K562 (cell line): ENCODE results near the gene ACTR3C. TPM values are rescaled to one million over a fixed set of nuclear protein-coding genes. Genes with fewer than 3 reads are reported as not detected.

Experiments used
- AFF1 ChIP-seq, 2 experiments: fragments of 450-650 bp; IDR thresholded peaks; 2 replicates each; pipeline ENCODE4 v1.6.1; 2018; ENCODE audit warnings: mild to moderate bottlenecking in 2 of 2, low read depth in 1 of 2; ENCODE audit not compliant: partially characterized antibody in 2 of 2
- BCOR ChIP-seq: fragments of 450-650 bp; IDR thresholded peaks from 2 replicates; pipeline ENCODE4 v1.6.1; 2016
- CHD4 ChIP-seq: fragments of 200-600 bp; sonication (generic); IDR thresholded peaks from 3 replicates; pipeline ENCODE4 v1.6.1; 2012; ENCODE audit warnings: low read depth, mild to moderate bottlenecking, mixed read lengths, low read length, inconsistent platforms; ENCODE audit not compliant: insufficient read depth, insufficient replicate concordance, poor library complexity, severe bottlenecking
- EP300 ChIP-seq: IDR thresholded peaks from 2 replicates; pipeline ENCODE4 v1.6.1; 2012; ENCODE audit warnings: low read length, improper control_type of control experiment
- EZH2 ChIP-seq: IDR thresholded peaks from 2 replicates; pipeline ENCODE4 v1.6.1; 2012; ENCODE audit warnings: low read depth, mild to moderate bottlenecking, inconsistent platforms, low read length, borderline replicate concordance
- HDAC2 ChIP-seq: fragments of 450-650 bp; IDR thresholded peaks from 2 replicates; pipeline ENCODE4 v1.6.1; 2016; ENCODE audit warnings: mild to moderate bottlenecking
- HIVEP1 ChIP-seq: fragments of 250-450 bp; sonication (Bioruptor Pico); IDR thresholded peaks from 2 replicates; pipeline ENCODE4 v1.4.0; 2020; ENCODE audit warnings: mild to moderate bottlenecking
- HMBOX1 ChIP-seq: sonication (generic); IDR thresholded peaks from 2 replicates; pipeline ENCODE4 v1.6.1; 2016
- KHSRP ChIP-seq: fragments of 450-650 bp; IDR thresholded peaks from 2 replicates; pipeline ENCODE4 v1.6.1; 2017
- MEF2D ChIP-seq: conservative IDR thresholded peaks from 2 replicates; pipeline ENCODE4 v1.6.1; 2016; ENCODE audit warnings: low read depth, missing genetic modification characterization, missing compliant biosample characterization
- MIER1 ChIP-seq: fragments of 450-650 bp; IDR thresholded peaks from 2 replicates; pipeline ENCODE4 v1.6.1; 2016; ENCODE audit warnings: antibody characterized with exemption, mild to moderate bottlenecking, low read depth
- RAD21 ChIP-seq, 2 experiments: fragments of 250-450 bp in 1 of 2; fragments of 450-650 bp in 1 of 2; sonication (Bioruptor Pico) in 1 of 2; formaldehyde crosslinking in 1 of 2; IDR thresholded peaks in 1 of 2; conservative IDR thresholded peaks in 1 of 2; 2 replicates each; pipeline versions ENCODE4 v1.4.0 to v1.8.0; 2020 to 2022; ENCODE audit warnings: mild to moderate bottlenecking in 2 of 2, moderate library complexity in 1 of 2
- RBM15 ChIP-seq: fragments of 200-400 bp; formaldehyde crosslinking; IDR thresholded peaks from 2 replicates; pipeline ENCODE4 v1.6.1; 2018; ENCODE audit warnings: mild to moderate bottlenecking, low read length, moderate library complexity; ENCODE audit not compliant: insufficient read depth
- SIN3B ChIP-seq: fragments of 450-650 bp; IDR thresholded peaks from 2 replicates; pipeline ENCODE4 v1.6.1; 2017; ENCODE audit warnings: low read depth, mild to moderate bottlenecking, moderate library complexity
- STAG1 ChIP-seq: sonication (generic); formaldehyde crosslinking; IDR thresholded peaks from 2 replicates; pipeline ENCODE4 v1.5.0; 2020; ENCODE audit warnings: missing genetic modification reagents, borderline replicate concordance
- ZNF431 ChIP-seq: sonication (generic); formaldehyde crosslinking; IDR thresholded peaks from 2 replicates; pipeline ENCODE4 v1.8.0; 2022; ENCODE audit warnings: mild to moderate bottlenecking, missing genetic modification reagents
- ZNF76 ChIP-seq: fragments of 250-450 bp; sonication (Bioruptor Pico); IDR thresholded peaks from 2 replicates; pipeline ENCODE4 v1.4.0; 2020; ENCODE audit warnings: mild to moderate bottlenecking, moderate library complexity, borderline replicate concordance
- polyA plus RNA-seq, 8 experiments: library from polyadenylated mRNA; depleted of rRNA in 4 of 8; stranded (reverse) in 5 of 8; unstranded in 3 of 8; fragments of >200 nt; fragmentation: Nextera tagmentation in 2 of 8; fragmentation: Illumina TruSeq in 1 of 8; extraction: Ambion mirVana in 2 of 8; extraction: Trizol in 1 of 8; gene quantifications; 2 replicates each; pipeline versions ENCODE4 v1.2.1 to v1.2.3, GENCODE V29; 2011 to 2014; ENCODE audit warnings: inconsistent platforms in 1 of 8, missing spikeins in 1 of 8
- total RNA-seq, 7 experiments: library from RNA; depleted of rRNA in 6 of 7; stranded (reverse); fragments of >200 nt in 6 of 7; fragmentation: Illumina TruSeq in 2 of 7; extraction: Trizol in 2 of 7; gene quantifications; 2 replicates each; pipeline versions ENCODE4 v1.2.1 to v1.2.3, GENCODE V29; 2011 to 2021; ENCODE audit warnings: low replicate concordance in 1 of 7
- TF ChIP-seq, protein P1 (sequence below): sonication (generic); formaldehyde crosslinking; IDR thresholded peaks from 2 replicates; pipeline ENCODE4 v1.8.1; 2023; ENCODE audit warnings: missing genetic modification reagents, mild to moderate bottlenecking, borderline replicate concordance

ACTR3C gene
- total and polyA plus RNA-seq, 9 of the 15 experiments (the other 6 are each of a cell fraction or from before 2014, with no cell fraction given), result 9.0 to 35.4 (median 13.3) TPM

DNA sequence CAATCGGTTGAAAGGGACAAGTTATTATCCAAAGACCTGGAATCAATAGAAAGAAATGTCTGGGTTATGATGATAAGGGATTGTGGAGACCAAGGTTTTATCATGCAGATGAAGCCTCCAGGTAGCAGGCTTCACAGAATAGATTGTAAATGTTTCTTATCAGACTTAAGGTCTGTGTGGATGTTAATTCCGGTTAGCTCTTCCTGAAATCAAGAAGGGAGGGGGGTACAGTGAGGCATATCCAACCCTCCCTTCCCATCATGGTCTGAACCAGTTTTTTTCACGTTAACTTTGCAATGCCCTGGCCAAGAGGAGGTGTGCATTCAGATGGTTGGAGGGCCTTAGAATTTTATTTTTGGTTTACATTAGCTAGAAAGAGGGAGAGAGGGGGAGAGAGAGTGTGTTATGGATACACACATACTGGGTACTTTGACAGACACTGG lies 10.0 kb downstream of the ACTR3C start (continued):
- TF ChIP-seq, protein P1, sequence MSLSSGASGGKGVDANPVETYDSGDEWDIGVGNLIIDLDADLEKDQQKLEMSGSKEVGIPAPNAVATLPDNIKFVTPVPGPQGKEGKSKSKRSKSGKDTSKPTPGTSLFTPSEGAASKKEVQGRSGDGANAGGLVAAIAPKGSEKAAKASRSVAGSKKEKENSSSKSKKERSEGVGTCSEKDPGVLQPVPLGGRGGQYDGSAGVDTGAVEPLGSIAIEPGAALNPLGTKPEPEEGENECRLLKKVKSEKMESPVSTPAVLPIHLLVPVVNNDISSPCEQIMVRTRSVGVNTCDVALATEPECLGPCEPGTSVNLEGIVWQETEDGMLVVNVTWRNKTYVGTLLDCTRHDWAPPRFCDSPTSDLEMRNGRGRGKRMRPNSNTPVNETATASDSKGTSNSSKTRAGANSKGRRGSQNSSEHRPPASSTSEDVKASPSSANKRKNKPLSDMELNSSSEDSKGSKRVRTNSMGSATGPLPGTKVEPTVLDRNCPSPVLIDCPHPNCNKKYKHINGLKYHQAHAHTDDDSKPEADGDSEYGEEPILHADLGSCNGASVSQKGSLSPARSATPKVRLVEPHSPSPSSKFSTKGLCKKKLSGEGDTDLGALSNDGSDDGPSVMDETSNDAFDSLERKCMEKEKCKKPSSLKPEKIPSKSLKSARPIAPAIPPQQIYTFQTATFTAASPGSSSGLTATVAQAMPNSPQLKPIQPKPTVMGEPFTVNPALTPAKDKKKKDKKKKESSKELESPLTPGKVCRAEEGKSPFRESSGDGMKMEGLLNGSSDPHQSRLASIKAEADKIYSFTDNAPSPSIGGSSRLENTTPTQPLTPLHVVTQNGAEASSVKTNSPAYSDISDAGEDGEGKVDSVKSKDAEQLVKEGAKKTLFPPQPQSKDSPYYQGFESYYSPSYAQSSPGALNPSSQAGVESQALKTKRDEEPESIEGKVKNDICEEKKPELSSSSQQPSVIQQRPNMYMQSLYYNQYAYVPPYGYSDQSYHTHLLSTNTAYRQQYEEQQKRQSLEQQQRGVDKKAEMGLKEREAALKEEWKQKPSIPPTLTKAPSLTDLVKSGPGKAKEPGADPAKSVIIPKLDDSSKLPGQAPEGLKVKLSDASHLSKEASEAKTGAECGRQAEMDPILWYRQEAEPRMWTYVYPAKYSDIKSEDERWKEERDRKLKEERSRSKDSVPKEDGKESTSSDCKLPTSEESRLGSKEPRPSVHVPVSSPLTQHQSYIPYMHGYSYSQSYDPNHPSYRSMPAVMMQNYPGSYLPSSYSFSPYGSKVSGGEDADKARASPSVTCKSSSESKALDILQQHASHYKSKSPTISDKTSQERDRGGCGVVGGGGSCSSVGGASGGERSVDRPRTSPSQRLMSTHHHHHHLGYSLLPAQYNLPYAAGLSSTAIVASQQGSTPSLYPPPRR (CRISPR knock-in tag), result no peak
- TF ChIP-seq RAD21 (CRISPR knock-in tag; conservative IDR thresholded peaks at IDR 0.05 in 1 of 2, IDR thresholded peaks at IDR 0.05 in 1 of 2) (no peak), RBM15 (no peak), MEF2D (0 out of 2 replicates have a peak, but pooled peaks have one; percentile 14), BCOR (no peak; the same call in 1 of the 2 replicates), SIN3B (no peak), KHSRP (no peak; the same call in 1 of the 2 replicates), HMBOX1 (no peak; the same call in 1 of the 2 replicates), HDAC2 (peak; percentile 73; the same call in 1 of the 2 replicates), ZNF431 (CRISPR knock-in tag) (0 out of 2 replicates have a peak, but pooled peaks have one; percentile 19), ZNF76 (CRISPR knock-in tag) (no peak), STAG1 (CRISPR knock-in tag) (no peak), CHD4 (no peak), HIVEP1 (CRISPR knock-in tag) (no peak), EZH2 (no peak), EP300 (peak; percentile 96), AFF1 (IDR thresholded peaks at IDR 0.05; ENCODE audit: low read depth in 1 of 2, partially characterized antibody in 2 of 2) (no peak), MIER1 (no peak)
